Muscle layer of colon (tissue), 2 donors: ENCODE measurements around the gene EPC1.
"Not testable (repeated sequence)": the region's sequence is repeated elsewhere in the genome, so short reads cannot be mapped to it uniquely, and the experiment has no call there.

Experiments used
- H3K27ac ChIP-seq: one replicate; pipeline ENCODE4 v1.7.0; 2013; ENCODE audit warnings: low read depth, mild to moderate bottlenecking, low read length, moderate library complexity
- H3K27me3 ChIP-seq, 2 donors: one replicate each; pipeline ENCODE4 v1.7.0; 2013; ENCODE audit warnings: low read length in 2 of 2, mild to moderate bottlenecking in 2 of 2; ENCODE audit not compliant: insufficient read depth in 2 of 2, control insufficient read depth in 1 of 2
- H3K36me3 ChIP-seq: one replicate; pipeline ENCODE4 v1.7.0; 2013; ENCODE audit warnings: mild to moderate bottlenecking, low read length; ENCODE audit not compliant: insufficient read depth
- H3K4me1 ChIP-seq: one replicate; pipeline ENCODE4 v1.7.0; 2013; ENCODE audit warnings: mild to moderate bottlenecking, low read length; ENCODE audit not compliant: insufficient read depth
- H3K4me3 ChIP-seq, 2 donors: one replicate each; pipeline ENCODE4 v1.7.0; 2013; ENCODE audit warnings: low read length in 2 of 2, low read depth in 1 of 2, mild to moderate bottlenecking in 1 of 2, moderate library complexity in 1 of 2
- H3K9ac ChIP-seq: one replicate; pipeline ENCODE4 v1.7.0; 2013; ENCODE audit warnings: low read length
- H3K9me3 ChIP-seq: one replicate; pipeline ENCODE4 v1.7.0; 2013; ENCODE audit warnings: mild to moderate bottlenecking, low read length
- donor health status: abdominal sarcoma.
- donor health status: Adenocarcinoma of cecum.

EPC1 gene

DNA sequence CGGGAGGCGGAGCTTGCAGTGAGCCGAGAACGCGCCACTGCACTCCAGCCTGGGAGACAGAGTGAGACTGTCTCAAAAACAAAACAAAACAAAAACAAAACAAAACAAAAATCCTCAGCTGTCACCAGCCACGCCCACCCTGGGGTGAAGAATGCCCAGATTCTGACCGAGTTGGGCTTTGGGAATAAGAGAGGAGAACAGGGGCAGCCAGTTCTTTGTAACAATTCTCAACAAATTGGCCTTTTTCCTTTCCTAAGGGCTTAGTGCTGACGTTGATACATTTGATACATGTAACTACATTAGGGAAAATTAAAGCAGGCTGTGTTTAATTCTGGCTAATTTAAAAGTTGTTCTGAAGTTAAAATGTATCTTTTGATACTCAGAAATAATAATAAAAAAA, 121.0 kb downstream of the EPC1 start:
- Histone ChIP-seq H3K4me3 (no peak overlapping the region), H3K4me1 (no peaks in the 10 kb centered on the region), H3K36me3 (no peaks in the 10 kb centered on the region), H3K27ac (no peak overlapping the region), H3K9me3 (no peaks in the 10 kb centered on the region), H3K27me3 (no peaks in the 10 kb centered on the region), H3K9ac (no peak overlapping the region)

DNA sequence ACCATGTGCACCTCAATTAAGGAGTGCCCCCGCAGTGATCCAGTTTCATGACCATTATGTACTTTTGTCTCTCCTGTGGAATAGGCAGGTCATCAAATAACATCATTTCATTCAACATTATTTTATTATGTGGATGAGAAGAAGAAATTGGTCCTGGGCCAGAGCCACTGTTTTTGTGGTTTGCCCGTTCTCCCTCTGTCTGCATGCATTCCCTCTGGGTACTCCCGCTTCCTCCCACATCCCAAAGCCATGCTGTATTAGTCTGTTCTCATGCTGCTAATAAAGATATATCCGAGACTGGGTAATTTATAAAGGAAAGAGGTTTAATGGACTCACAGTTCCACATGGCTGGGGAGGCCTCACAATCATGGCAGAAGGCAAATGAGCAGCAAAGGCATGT, 124.6 kb downstream of the EPC1 start:
- not testable (repeated sequence) for H3K27ac ChIP-seq, H3K9ac ChIP-seq, H3K4me3 ChIP-seq, H3K9me3 ChIP-seq, H3K4me1 ChIP-seq, H3K27me3 ChIP-seq, H3K36me3 ChIP-seq

DNA sequence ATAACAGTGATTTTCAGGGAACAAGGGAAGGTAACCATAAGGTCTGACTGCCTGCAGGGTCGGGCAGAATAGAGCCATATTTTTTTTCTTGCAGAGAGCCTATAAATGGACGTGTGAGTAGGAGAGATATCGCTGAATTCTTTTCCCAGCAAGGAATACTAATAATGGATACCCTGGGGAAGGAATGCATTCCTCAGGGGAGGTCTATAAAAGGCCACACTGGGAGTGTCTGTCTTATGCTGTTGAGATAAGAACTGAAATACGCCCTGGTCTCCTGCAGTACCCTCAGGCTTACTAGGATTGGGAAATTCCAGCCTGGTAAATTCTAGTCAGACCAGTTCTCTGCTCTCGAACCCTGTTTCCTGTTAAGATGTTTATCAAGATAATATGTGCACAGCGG, 127.8 kb downstream of the EPC1 start:
- H3K27ac ChIP-seq, H3K36me3 ChIP-seq, H3K27me3 ChIP-seq, H3K9ac ChIP-seq, H3K4me3 ChIP-seq, H3K4me1 ChIP-seq, H3K9me3 ChIP-seq: not testable (repeated sequence)

DNA sequence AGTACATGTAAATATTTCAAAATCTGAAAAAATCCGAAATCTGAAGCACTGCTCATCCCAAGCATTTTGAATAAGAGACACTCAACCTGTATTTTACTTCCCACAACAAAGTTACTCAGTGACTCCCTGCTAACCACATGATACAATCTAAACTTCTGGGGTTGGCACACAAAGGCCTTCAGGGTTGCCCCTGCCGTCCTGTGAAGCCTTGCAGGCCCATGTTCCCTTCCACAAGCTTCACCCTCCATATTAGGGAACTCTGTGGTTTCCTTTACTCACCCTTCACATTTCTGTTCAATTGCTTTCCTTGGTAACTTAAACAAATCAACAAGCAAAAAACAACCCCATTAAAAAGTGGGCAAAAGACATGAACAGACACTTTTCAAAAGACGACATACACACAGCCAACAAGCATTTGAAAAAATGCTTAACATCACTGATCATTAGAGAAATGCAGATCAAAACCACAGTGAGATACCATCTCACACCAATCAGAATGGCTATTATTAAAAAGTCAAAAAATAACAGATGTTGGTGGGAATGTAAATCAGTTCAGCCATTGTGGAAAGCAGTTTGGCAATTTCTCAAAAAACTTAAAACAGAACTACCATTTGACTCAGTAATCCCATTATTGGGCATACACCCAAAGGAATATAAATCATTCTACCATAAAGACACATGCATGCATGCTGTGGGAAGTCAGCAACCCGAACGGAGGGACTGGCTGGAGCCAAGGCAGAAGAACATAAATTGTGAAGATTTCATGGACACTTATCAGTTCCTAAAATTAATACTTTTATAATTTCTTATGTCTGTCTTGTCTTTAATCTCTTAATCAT, 128.5 kb downstream of the EPC1 start:
- H3K27me3 ChIP-seq, H3K4me1 ChIP-seq, H3K9ac ChIP-seq, H3K27ac ChIP-seq, H3K4me3 ChIP-seq, H3K36me3 ChIP-seq, H3K9me3 ChIP-seq: not testable (repeated sequence)
